SK-N-SH (cell line): ENCODE data around the gene SYNE1. TPM values are rescaled to one million over a fixed set of nuclear protein-coding genes. Genes with fewer than 3 reads are reported as not detected.

Experiments
- CTCF ChIA-PET: fragments of 300-600, 350-600 bp; formaldehyde crosslinking; extraction: SDS; loops from one replicate; lab custom pipeline; 2021; lab: Yijun Ruan, JAX
- POLR2A ChIA-PET: fragments of 350-600 bp; sonication (Branson Sonifier 250); formaldehyde crosslinking; extraction: SDS; loops from one replicate; lab custom pipeline; 2020; ENCODE audit warnings: antibody characterized with exemption, inconsistent platforms; lab: Yijun Ruan, JAX
- DNase-seq: peaks from one replicate; pipeline ENCODE4 v3.0.0; 2012
- H2AFZ ChIP-seq: fragments of 200-600 bp; sonication (generic); 2 replicates; pipeline ENCODE4 v1.8.1; 2016; ENCODE audit warnings: antibody characterized with exemption, mild to moderate bottlenecking, low read depth
- H3F3A ChIP-seq: fragments of 200-600 bp; sonication (generic); replicated peaks from 2 replicates; pipeline ENCODE3; 2016; ENCODE audit warnings: antibody characterized with exemption, mild to moderate bottlenecking; ENCODE audit not compliant: insufficient read depth
- H3K27ac ChIP-seq, 2 experiments: fragments of 200-500 bp in 1 of 2; fragments of 200-600 bp in 1 of 2; sonication (Bioruptor generic) in 1 of 2; sonication (generic), shearing (Covaris generic) in 1 of 2; 2 replicates each; pipeline versions ENCODE4 v1.5.1 to v1.6.1; 2014 to 2016; ENCODE audit warnings: low read depth in 2 of 2, inconsistent platforms in 1 of 2, low read length in 1 of 2, mild to moderate bottlenecking in 1 of 2, mixed read lengths in 1 of 2
- H3K27me3 ChIP-seq: fragments of 200-600 bp; sonication (generic), shearing (Covaris generic); 2 replicates; pipeline ENCODE4 v1.6.1; 2016; ENCODE audit warnings: mixed run types; ENCODE audit not compliant: insufficient read depth
- H3K36me3 ChIP-seq, 2 experiments: fragments of 200-500 bp in 1 of 2; fragments of 200-600 bp in 1 of 2; sonication (Bioruptor generic) in 1 of 2; sonication (generic) in 1 of 2; replicated peaks in 1 of 2; 2 replicates each; pipeline versions ENCODE3 to v1.5.1; 2014 to 2016; ENCODE audit warnings: low read length in 1 of 2, mild to moderate bottlenecking in 1 of 2; ENCODE audit not compliant: insufficient read depth in 2 of 2, control insufficient read depth in 1 of 2
- H3K4me1 ChIP-seq, 2 experiments: fragments of 200-500 bp in 1 of 2; fragments of 200-600 bp in 1 of 2; sonication (Bioruptor generic) in 1 of 2; sonication (generic), shearing (Covaris generic) in 1 of 2; 2 replicates each; pipeline versions ENCODE4 v1.5.1 to v1.6.1; 2014 to 2016; ENCODE audit warnings: low read depth in 1 of 2, low read length in 1 of 2, mixed run types in 1 of 2; ENCODE audit not compliant: insufficient read depth in 2 of 2, control insufficient read depth in 1 of 2
- H3K4me2 ChIP-seq: fragments of 200-600 bp; sonication (generic), shearing (Covaris generic); 2 replicates; pipeline ENCODE4 v1.6.1; 2017; ENCODE audit warnings: mixed run types
- H3K4me3 ChIP-seq, 2 experiments: fragments of 200-500 bp in 1 of 2; fragments of 200-600 bp in 1 of 2; sonication (Bioruptor generic) in 1 of 2; sonication (generic), shearing (Covaris generic) in 1 of 2; 2 replicates each; pipeline versions ENCODE4 v1.5.1 to v1.8.1; 2014 to 2016; ENCODE audit warnings: low read depth in 2 of 2, inconsistent platforms in 1 of 2, low read length in 1 of 2, mild to moderate bottlenecking in 1 of 2, mixed read lengths in 1 of 2, moderate library complexity in 1 of 2
- H3K79me2 ChIP-seq: fragments of 200-600 bp; sonication (generic); 2 replicates; pipeline ENCODE4 v1.8.1; 2017; ENCODE audit warnings: mild to moderate bottlenecking; ENCODE audit not compliant: insufficient read depth
- H3K9ac ChIP-seq: fragments of 200-600 bp; sonication (generic); 2 replicates; pipeline ENCODE4 v1.6.1; 2017; ENCODE audit warnings: mixed run types
- H3K9me2 ChIP-seq: fragments of 200-600 bp; sonication (generic); 2 replicates; pipeline ENCODE4 v1.6.1; 2017; ENCODE audit warnings: mixed run types
- H3K9me3 ChIP-seq: fragments of 200-600 bp; sonication (generic); 2 replicates; pipeline ENCODE4 v1.6.1; 2017; ENCODE audit warnings: mixed run types, mild to moderate bottlenecking, moderate library complexity
- H4K20me1 ChIP-seq: fragments of 200-600 bp; sonication (generic); 2 replicates; pipeline ENCODE4 v1.6.1; 2017; ENCODE audit warnings: mild to moderate bottlenecking, mixed run types; ENCODE audit not compliant: insufficient read depth
- FOSL2 ChIP-seq: IDR thresholded peaks from 2 replicates; pipeline ENCODE4 v1.4.0; 2012; ENCODE audit warnings: low read depth, mild to moderate bottlenecking, moderate library complexity, borderline replicate concordance
- GABPA ChIP-seq: IDR thresholded peaks from 2 replicates; pipeline ENCODE4 v1.4.0; 2012; ENCODE audit warnings: low read depth, mild to moderate bottlenecking
- JUND ChIP-seq: IDR thresholded peaks from 2 replicates; pipeline ENCODE4 v1.4.0; 2012
- MEF2A ChIP-seq: IDR thresholded peaks from 2 replicates; pipeline ENCODE4 v1.4.0; 2012; ENCODE audit warnings: low read depth, borderline replicate concordance
- MXI1 ChIP-seq: IDR thresholded peaks from 2 replicates; pipeline ENCODE4 v1.6.1; 2012; ENCODE audit warnings: mild to moderate bottlenecking, low read depth, low read length, improper control_type of control experiment
- NFIC ChIP-seq: IDR thresholded peaks from 2 replicates; pipeline ENCODE4 v1.4.0; 2012; ENCODE audit warnings: borderline replicate concordance
- NRF1 ChIP-seq: IDR thresholded peaks from 2 replicates; pipeline ENCODE4 v1.6.1; 2012; ENCODE audit warnings: low read depth, mild to moderate bottlenecking, low read length
- RCOR1 ChIP-seq: fragments of 150-350 bp; IDR thresholded peaks from 2 replicates; pipeline ENCODE4 v1.6.1; 2017; ENCODE audit warnings: antibody characterized with exemption, low read length
- RFX5 ChIP-seq: IDR thresholded peaks from 2 replicates; pipeline ENCODE4 v1.6.1; 2012; ENCODE audit warnings: mild to moderate bottlenecking, improper control_type of control experiment, low read length
- RXRA ChIP-seq: IDR thresholded peaks from 2 replicates; pipeline ENCODE4 v1.4.0; 2012; ENCODE audit warnings: low read depth, mild to moderate bottlenecking, borderline replicate concordance
- SIN3A ChIP-seq: IDR thresholded peaks from 2 replicates; pipeline ENCODE4 v1.6.1; 2012; ENCODE audit warnings: low read depth, mild to moderate bottlenecking, low read length, moderate library complexity, borderline replicate concordance
- SMC3 ChIP-seq: IDR thresholded peaks from 2 replicates; pipeline ENCODE4 v1.6.1; 2012; ENCODE audit warnings: low read depth, low read length, improper control_type of control experiment
- TAF1 ChIP-seq: IDR thresholded peaks from 2 replicates; pipeline ENCODE4 v1.6.1; 2012; ENCODE audit warnings: low read depth, mild to moderate bottlenecking, low read length, moderate library complexity, borderline replicate concordance
- TEAD4 ChIP-seq: IDR thresholded peaks from 2 replicates; pipeline ENCODE4 v1.4.0; 2012; ENCODE audit warnings: mild to moderate bottlenecking, borderline replicate concordance; ENCODE audit not compliant: insufficient read depth
- WGBS: methylation state at CpG from one replicate; pipeline ENCODE4 v1.1.6; 2017; ENCODE audit warnings: low lambda C conversion rate; 5-methylcytosine and 5-hydroxymethylcytosine counted together
- polyA plus RNA-seq, 3 experiments: library from polyadenylated mRNA; depleted of rRNA; stranded (reverse); fragments of >200 nt; gene quantifications; 2 replicates each; pipeline ENCODE4 v1.2.3, GENCODE V29; 2012

The SYNE1 gene
- polyA plus RNA-seq, 1 of the 3 experiments (the other 2 are of a cell fraction): 31.1 TPM

DNA sequence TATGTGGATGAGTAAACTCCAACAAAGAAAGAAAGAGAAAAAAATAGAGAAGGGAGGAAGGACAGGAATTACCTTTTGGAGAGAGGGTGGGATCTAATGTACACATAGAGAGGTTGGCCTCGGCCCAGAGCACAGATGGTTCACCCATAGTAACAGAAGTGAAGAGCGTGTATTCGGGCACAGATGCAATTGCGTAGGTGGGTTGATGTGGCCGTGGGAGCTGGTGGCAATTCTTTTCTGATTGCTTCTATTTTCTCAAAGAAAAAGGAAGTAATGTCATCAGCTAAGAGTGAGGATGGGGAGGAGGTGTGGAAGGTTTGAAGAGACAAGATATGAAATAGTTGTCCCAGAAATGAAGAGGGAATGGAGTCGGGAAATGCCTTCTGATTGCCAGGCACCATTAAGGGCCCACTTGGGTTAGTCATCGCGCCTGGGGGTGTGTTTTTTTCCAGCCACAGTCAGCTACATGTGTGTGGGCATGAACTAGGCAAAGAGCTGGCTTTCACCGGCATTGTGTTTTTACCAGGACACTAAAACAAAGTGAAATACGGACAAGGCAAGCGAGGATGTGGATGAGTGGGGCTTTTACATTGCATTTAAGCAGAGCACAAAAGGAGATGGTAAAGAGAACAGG is 158.7 kb downstream of the SYNE1 start:
- POLR2A ChIA-PET: no interaction called here
- WGBS: 74% methylated on average over 11 of the region's 11 CpGs
- CTCF ChIA-PET: interaction anchor here (1.2 to 1.9 kb wide), 3 partner anchors 73 to 164 kb away, joined by 3 to 4 read pairs (median 3); no protein-coding TSS in a partner anchor
- no peak for TF ChIP-seq NRF1
- no peak for DNase-seq
- H3K27ac ChIP-seq: no peak overlapping the region
- peaks cover 0 to 21% of the 10 kb centered on the region in 2 experiments for H3K36me3 ChIP-seq
- peaks cover 8% of the 10 kb centered on the region for H3F3A ChIP-seq
- no peaks in the 10 kb centered on the region for H3K9me2 ChIP-seq
- H4K20me1 ChIP-seq: no peaks in the 10 kb centered on the region
- H3K4me1 ChIP-seq: no peaks in the 10 kb centered on the region
- H3K9ac ChIP-seq: no peak overlapping the region
- no peak overlapping the region for H3K4me2 ChIP-seq
- no peak overlapping the region for H3K4me3 ChIP-seq
- no peak overlapping the region for H2AFZ ChIP-seq
- H3K9me3 ChIP-seq: peaks cover 6% of the 10 kb centered on the region
- no peaks in the 10 kb centered on the region for H3K79me2 ChIP-seq
- no peaks in the 10 kb centered on the region for H3K27me3 ChIP-seq

DNA sequence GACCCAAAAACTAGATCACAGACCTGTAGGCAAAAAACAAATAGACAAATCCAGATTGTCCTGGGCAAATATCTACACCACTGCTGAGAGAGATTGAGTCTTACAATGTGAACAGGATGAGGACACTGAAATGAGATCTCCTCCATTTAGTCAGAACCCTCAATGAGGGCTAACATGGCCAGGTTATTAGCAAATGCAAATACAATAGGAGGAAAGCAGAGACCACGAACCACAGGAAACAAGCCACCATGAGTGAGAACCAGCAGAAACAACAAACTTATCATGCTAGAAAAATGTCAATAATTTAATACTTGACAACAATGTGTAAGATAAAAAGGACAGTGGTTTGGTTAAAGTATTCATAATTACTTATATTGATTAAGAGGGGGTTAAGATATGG is 162.8 kb downstream of the SYNE1 start:
- no peaks in the 10 kb centered on the region for H4K20me1 ChIP-seq
- WGBS: 60% methylated on average over 1 of the region's 1 CpG
- no peak overlapping the region for H3K4me2 ChIP-seq
- no peaks in the 10 kb centered on the region for H3K9me2 ChIP-seq
- H3K27me3 ChIP-seq: no peaks in the 10 kb centered on the region
- H2AFZ ChIP-seq: no peak overlapping the region
- H3K79me2 ChIP-seq: peaks cover 5% of the 10 kb centered on the region
- H3F3A ChIP-seq: peaks cover 18% of the 10 kb centered on the region
- no peak overlapping the region for H3K27ac ChIP-seq
- CTCF ChIA-PET: interaction anchor here (0.6 to 2.7 kb wide), 3 partner anchors 11 to 589 kb away, joined by 3 to 10 read pairs (median 3); no protein-coding TSS in a partner anchor
- H3K9ac ChIP-seq: no peak overlapping the region
- H3K36me3 ChIP-seq: peaks cover 0 to 29% of the 10 kb centered on the region in 2 experiments
- POLR2A ChIA-PET: interaction anchor here (0.6 kb wide), 1 partner anchor 653 kb away, joined by 4 read pairs; no protein-coding TSS in a partner anchor
- peaks cover 6% of the 10 kb centered on the region for H3K9me3 ChIP-seq
- no peaks in the 10 kb centered on the region; a peak in 1 of 4 replicates for H3K4me1 ChIP-seq
- DNase-seq: no peak
- TF ChIP-seq MXI1 (no peak), JUND (no peak), RCOR1 (no peak), NFIC (no peak), SIN3A (no peak), FOSL2 (no peak), TEAD4 (no peak), GABPA (no peak), TAF1 (no peak), RFX5 (no peak), RXRA (no peak), MEF2A (no peak), SMC3 (no peak)
- TF ChIP-seq, all 33 proteins: peak for 0
- no peak overlapping the region for H3K4me3 ChIP-seq
